IPS-18a (cell line): ENCODE measurements around the gene MCOLN1.

Experiments used
- H3K27ac ChIP-seq: one replicate; pipeline ENCODE4 v1.5.1; 2013; ENCODE audit warnings: low read length
- H3K27me3 ChIP-seq: one replicate; pipeline ENCODE4 v1.6.1; 2013; ENCODE audit warnings: mild to moderate bottlenecking, low read length; ENCODE audit not compliant: control insufficient read depth, insufficient read depth
- H3K36me3 ChIP-seq: one replicate; pipeline ENCODE4 v1.6.1; 2013; ENCODE audit warnings: low read depth, low read length; ENCODE audit not compliant: control insufficient read depth
- H3K4me1 ChIP-seq: one replicate; pipeline ENCODE4 v1.6.1; 2013; ENCODE audit warnings: low read depth, low read length; ENCODE audit not compliant: control insufficient read depth
- H3K4me3 ChIP-seq: one replicate; pipeline ENCODE4 v1.5.1; 2013; ENCODE audit warnings: low read length
- H3K9ac ChIP-seq: one replicate; pipeline ENCODE4 v1.6.1; 2013; ENCODE audit warnings: mild to moderate bottlenecking, low read length, moderate library complexity
- H3K9me3 ChIP-seq: one replicate; pipeline ENCODE4 v1.6.1; 2013; ENCODE audit warnings: low read depth, low read length; ENCODE audit not compliant: control insufficient read depth

Gene MCOLN1

DNA sequence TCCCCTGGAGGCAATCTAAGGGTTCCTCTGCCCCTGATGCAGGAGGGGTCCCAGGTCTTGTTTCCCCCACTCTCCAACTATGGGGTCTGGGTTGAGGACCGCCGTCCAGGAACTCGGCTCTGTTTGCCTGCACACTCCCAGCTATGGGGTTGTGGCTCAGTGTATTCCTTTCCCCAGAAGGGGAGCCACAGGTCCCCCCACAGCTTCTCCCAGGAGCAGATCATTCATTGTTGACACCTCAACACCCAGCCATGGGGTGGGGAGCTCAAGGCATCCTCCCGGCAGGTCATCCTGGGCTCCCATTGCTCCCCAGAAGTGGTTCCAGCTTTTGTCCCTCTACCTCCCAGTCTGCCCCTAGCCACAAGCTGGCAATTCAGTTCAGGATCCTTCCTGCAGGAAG lies 5.5 kb upstream of the MCOLN1 start:
- Histone ChIP-seq H3K9ac (peak overlapping the region; percentile 85), H3K27ac (no peak overlapping the region), H3K27me3 (no peaks in the 10 kb centered on the region), H3K4me1 (peaks cover 14% of the 10 kb centered on the region), H3K4me3 (peak overlapping the region; percentile 78), H3K36me3 (peaks cover 3% of the 10 kb centered on the region), H3K9me3 (no peaks in the 10 kb centered on the region)

DNA sequence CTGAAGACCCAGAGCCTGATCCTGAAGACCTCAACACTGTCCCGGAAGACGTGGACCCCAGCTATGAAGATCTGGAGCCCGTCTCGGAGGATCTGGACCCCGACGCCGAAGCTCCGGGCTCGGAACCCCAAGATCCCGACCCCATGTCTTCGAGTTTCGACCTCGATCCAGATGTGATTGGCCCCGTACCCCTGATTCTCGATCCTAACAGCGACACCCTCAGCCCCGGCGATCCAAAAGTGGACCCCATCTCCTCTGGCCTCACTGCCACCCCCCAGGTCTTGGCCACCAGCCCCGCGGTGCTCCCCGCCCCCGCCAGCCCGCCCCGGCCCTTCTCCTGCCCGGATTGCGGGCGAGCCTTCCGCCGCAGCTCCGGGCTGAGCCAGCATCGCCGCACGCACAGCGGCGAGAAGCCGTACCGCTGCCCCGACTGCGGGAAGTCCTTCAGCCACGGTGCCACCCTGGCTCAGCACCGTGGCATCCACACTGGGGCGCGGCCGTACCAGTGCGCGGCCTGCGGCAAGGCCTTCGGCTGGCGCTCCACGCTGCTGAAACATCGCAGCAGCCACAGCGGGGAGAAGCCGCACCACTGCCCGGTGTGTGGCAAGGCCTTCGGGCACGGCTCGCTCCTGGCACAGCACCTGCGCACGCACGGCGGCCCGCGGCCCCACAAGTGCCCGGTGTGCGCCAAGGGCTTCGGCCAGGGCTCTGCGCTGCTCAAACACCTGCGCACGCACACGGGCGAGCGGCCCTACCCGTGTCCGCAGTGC lies 2.9 kb upstream of the MCOLN1 start:
- Histone ChIP-seq H3K36me3 (peaks cover 3% of the 10 kb centered on the region), H3K4me1 (peaks cover 17% of the 10 kb centered on the region), H3K9me3 (no peaks in the 10 kb centered on the region), H3K9ac (no peak overlapping the region), H3K27ac (no peak overlapping the region), H3K27me3 (no peaks in the 10 kb centered on the region), H3K4me3 (no peak overlapping the region)

DNA sequence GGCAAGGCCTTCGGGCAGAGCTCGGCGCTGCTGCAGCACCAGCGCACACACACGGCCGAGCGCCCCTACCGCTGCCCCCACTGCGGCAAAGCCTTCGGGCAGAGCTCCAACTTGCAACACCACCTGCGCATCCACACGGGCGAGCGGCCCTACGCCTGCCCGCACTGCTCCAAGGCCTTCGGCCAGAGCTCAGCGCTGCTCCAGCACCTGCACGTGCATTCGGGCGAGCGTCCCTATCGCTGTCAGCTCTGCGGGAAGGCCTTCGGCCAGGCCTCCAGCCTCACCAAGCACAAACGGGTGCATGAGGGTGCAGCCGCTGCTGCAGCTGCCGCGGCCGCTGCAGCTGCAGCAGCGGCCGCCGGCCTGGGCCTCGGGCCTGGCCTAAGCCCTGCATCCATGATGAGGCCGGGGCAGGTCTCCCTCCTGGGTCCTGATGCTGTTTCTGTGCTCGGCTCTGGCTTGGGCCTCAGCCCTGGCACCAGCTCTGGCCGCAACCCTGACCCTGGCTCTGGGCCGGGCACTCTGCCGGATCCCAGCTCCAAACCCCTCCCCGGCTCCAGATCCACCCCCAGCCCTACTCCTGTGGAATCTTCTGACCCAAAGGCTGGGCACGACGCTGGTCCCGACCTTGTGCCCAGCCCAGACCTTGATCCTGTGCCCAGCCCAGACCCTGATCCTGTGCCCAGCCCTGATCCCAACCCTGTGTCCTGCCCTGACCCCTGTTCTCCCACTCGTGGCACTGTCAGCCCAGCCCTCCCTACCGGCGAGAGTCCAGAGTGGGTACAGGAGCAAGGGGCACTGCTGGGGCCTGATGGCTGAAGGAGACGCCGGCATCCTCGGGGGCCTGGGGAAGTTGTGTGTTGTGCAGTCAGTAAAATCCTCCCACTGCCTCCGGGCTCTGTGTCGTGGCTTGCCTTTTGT lies 2.0 kb upstream of the MCOLN1 start:
- H3K27ac ChIP-seq = no peak overlapping the region
- H3K4me3 ChIP-seq = no peak overlapping the region
- H3K9me3 ChIP-seq = no peaks in the 10 kb centered on the region
- H3K36me3 ChIP-seq = peaks cover 3% of the 10 kb centered on the region
- H3K9ac ChIP-seq = no peak overlapping the region
- peaks cover 13% of the 10 kb centered on the region for H3K4me1 ChIP-seq
- no peaks in the 10 kb centered on the region for H3K27me3 ChIP-seq

DNA sequence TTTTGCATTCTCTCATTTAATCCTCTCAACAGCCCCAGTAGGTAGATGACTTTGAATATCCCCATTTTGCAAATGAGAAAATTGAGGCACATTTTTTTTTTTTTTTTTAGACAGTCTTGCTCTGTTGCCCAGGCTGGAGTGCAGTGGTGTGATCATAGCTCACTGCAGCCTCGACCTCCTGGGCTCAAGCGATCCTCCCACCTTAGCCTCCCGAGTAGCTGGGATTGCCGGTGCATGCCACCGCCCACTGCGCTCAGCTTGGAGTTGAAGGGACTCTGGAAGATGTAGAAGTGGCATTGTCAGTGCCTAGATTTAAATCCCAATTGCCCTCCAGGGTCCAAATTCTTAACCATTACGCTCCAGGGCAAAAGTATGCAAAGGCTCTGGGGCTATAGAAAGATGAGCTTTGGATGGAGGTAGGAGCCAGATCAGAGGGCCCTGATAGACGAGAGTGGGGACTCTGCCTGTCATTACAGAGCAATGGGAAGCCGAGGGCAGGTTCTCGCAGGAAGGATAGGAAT lies 813 bp upstream of the MCOLN1 start:
- Histone ChIP-seq H3K9ac (peak overlapping the region; percentile 66), H3K4me1 (peaks cover 10% of the 10 kb centered on the region), H3K27ac (no peak overlapping the region), H3K9me3 (no peaks in the 10 kb centered on the region), H3K36me3 (peaks cover 3% of the 10 kb centered on the region), H3K4me3 (peak overlapping the region; percentile 80), H3K27me3 (no peaks in the 10 kb centered on the region)

DNA sequence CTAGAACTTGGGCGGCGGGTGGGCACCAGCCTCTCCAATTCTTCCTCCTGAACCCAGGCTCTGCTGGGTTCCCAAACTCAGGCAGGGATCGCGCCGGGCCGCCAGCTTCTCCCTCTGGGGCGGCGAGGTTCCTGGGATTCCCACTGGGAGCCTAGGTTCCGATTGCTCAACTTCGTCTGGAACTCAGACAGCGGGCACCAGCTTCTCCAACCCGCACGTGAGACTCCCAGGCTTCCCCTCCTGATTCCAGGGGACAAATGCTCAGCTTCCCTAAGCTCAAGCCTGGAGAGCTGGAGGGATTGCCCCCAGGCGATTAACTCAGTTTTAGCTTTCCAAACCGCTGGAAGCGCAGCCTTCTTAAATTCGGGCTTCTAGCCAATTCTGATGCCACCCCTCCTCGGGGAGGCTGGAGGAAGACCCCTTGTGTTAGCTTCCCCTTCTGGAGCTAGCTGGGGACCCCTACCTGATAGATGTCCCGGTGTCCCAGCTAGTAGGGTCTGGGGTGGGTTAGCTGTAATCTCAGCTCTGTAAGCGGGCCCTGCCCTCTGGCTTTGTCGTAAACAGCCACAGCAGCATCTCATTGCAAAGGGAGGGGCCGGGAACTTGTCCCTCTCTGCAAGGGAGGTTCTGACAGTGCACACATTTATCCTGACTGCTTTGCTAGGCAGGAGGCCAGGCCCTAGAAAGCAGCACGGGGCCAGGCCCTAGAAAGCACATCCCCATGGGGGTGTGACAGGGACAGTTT lies 671 bp downstream of the MCOLN1 start:
- Histone ChIP-seq H3K36me3 (peaks cover 3% of the 10 kb centered on the region), H3K27ac (no peak overlapping the region), H3K4me3 (peak overlapping the region; percentile 80), H3K4me1 (peaks cover 5% of the 10 kb centered on the region), H3K27me3 (no peaks in the 10 kb centered on the region), H3K9ac (peak overlapping the region; percentile 54), H3K9me3 (no peaks in the 10 kb centered on the region)

DNA sequence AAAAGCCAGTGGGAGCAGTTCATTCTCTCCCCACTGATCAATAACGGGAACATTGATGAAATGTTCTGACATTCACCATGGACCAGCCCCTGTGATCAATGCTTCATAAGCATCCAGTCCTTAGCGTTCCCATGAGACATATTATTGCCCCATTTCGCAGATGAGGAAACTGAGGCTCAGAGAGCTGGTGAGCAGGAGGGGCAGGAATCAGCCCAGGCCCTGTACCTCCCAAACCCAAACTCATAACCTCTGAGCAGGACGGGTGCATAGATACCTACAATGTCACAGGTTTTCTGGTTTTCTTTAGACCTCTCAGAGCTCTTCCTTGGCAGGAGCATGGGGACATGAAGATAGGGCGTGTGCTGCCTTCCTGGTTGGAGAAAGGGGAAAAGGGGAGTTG lies 2.1 kb downstream of the MCOLN1 start:
- Histone ChIP-seq H3K36me3 (no peaks in the 10 kb centered on the region), H3K27ac (no peak overlapping the region), H3K27me3 (no peaks in the 10 kb centered on the region), H3K4me3 (no peak overlapping the region), H3K9ac (no peak overlapping the region), H3K9me3 (no peaks in the 10 kb centered on the region), H3K4me1 (peaks cover 5% of the 10 kb centered on the region)

DNA sequence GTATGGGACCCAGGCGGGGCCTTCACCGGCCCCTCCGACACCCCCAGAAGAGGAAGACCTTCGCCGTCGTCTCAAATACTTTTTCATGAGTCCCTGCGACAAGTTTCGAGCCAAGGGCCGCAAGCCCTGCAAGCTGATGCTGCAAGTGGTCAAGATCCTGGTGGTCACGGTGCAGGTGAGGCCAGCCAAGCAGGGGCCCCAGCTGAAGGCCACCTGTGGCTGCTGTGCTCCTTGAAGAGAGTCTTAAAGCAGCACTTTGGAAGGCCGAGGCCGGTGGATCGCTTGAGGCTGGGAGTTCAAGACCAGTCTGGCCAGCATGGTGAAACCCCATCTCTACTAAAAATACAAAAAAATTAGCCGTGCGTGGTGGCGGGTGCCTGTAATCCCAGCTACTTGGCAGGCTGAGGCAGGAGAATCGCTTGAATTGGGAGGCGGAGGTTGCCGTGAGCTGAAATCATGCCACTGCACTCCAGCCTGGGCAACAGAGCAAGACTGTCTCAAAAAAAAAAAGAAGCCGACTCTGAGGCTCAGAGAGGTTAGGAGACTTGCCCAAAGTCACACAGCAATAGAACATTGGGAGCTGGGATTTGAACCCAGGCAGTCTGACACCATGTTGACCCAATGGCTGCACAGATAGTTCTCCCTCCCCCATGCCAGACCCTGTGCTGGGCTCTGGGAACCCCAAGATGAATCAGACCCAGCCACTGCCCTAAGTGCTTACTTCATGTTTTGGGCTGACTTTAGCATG lies 2.7 kb downstream of the MCOLN1 start:
- Histone ChIP-seq H3K9me3 (no peaks in the 10 kb centered on the region), H3K36me3 (no peaks in the 10 kb centered on the region), H3K27ac (no peak overlapping the region), H3K4me3 (no peak overlapping the region), H3K9ac (no peak overlapping the region), H3K4me1 (peaks cover 5% of the 10 kb centered on the region), H3K27me3 (no peaks in the 10 kb centered on the region)

DNA sequence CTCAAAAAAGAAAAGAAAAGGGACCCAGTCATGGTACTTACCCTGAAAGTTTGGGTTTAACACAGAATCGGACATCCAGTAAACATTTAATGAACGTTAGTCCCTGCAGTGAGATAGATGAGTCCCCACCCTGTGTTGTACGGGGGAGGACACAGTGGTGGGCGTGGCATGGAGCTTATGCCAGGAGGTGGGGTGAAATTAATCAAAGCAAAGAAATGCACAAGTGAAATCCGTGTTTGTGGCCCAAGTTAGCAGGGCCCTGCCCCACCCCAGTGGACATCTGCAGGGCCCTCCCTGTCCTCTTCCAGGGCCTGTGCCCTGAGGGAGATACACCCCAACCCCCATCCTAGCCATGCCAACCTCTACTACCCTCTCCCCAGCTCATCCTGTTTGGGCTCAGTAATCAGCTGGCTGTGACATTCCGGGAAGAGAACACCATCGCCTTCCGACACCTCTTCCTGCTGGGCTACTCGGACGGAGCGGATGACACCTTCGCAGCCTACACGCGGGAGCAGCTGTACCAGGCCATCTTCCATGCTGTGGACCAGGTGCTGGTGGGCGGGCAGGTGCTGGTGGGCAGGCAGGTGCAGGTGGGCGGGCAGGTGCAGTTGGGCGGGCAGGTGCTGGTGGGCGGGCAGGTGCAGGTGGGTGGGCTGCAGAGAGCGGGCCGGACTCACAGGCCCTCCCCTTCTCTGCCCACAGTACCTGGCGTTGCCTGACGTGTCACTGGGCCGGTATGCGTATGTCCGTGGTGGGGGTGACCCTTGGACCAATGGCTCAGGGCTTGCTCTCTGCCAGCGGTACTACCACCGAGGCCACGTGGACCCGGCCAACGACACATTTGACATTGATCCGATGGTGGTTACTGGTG lies 3.9 kb downstream of the MCOLN1 start:
- Histone ChIP-seq H3K9ac (no peak overlapping the region), H3K4me1 (peaks cover 5% of the 10 kb centered on the region), H3K27ac (no peak overlapping the region), H3K27me3 (no peaks in the 10 kb centered on the region), H3K36me3 (no peaks in the 10 kb centered on the region), H3K9me3 (no peaks in the 10 kb centered on the region), H3K4me3 (no peak overlapping the region)

DNA sequence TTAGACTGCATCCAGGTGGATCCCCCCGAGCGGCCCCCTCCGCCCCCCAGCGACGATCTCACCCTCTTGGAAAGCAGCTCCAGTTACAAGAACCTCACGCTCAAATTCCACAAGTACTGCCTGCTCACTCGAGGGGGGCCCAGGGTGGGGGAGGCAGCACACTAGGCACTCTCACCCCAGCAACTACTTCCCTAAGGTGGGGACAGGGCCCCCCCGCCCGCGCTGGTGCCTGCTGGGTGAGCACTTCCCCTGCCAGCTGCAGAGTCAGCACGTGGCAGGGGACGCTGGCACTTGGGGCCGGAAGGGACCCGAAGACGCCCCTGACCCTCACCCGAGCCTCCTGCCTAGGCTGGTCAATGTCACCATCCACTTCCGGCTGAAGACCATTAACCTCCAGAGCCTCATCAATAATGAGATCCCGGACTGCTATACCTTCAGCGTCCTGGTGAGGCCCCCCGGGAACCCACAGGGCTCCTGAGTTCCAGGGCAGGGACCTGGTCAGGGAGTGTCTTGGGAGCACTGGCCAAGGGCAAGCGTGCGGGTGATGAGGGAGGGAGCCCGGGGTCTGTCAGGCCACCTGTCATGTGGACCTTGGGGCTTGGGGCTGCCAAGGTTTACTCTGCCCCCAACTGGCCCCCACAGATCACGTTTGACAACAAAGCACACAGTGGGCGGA lies 5.2 kb downstream of the MCOLN1 start:
- no peak overlapping the region for H3K4me3 ChIP-seq
- H3K9me3 ChIP-seq = no peaks in the 10 kb centered on the region
- H3K4me1 ChIP-seq = no peaks in the 10 kb centered on the region
- no peaks in the 10 kb centered on the region for H3K36me3 ChIP-seq
- H3K27ac ChIP-seq = no peak overlapping the region
- H3K27me3 ChIP-seq = no peaks in the 10 kb centered on the region
- H3K9ac ChIP-seq = no peak overlapping the region

DNA sequence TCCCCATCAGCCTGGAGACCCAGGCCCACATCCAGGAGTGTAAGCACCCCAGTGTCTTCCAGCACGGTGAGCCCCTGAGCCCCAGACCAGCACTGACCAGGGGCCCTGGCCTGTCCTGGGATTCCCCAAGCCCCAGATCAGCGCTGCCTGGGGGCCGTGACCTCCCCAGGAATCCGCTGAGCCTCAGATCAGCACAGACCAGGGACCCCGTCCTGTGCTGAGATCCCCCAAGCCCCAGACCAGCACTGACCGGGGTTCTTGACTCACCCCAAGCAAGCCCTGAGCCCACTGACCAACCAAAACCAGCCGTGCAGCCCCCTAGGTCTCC lies 5.7 kb downstream of the MCOLN1 start:
- H3K9me3 ChIP-seq = no peaks in the 10 kb centered on the region
- no peak overlapping the region for H3K4me3 ChIP-seq
- H3K27me3 ChIP-seq = no peaks in the 10 kb centered on the region
- H3K9ac ChIP-seq = no peak overlapping the region
- H3K27ac ChIP-seq = no peak overlapping the region
- no peaks in the 10 kb centered on the region for H3K36me3 ChIP-seq
- no peaks in the 10 kb centered on the region for H3K4me1 ChIP-seq
